Stimulated activated CD8-positive, alpha-beta memory T cell treated with anti-CD3 and anti-CD28 coated beads, Interleukin-4, amount 100 ng/mL, for 48 hours (primary cell): ENCODE results near the gene RB1.
"Not testable (repeated sequence)": the region's sequence is repeated elsewhere in the genome, so short reads cannot be mapped to it uniquely, and the experiment has no call there.

Source experiments
- DNase-seq: peaks from one replicate; pipeline ENCODE4 v3.0.0-alpha.2; 2020

RB1 gene

GRCh38 chr13:48355524-48355923 is 52.0 kb downstream of the RB1 start:
- not testable (repeated sequence) for DNase-seq

- DNase-seq: no peak
Measured at GRCh38 chr13:48356750-48357149, 53.2 kb downstream of the RB1 start.

GRCh38 chr13:48369988-48370387 is 66.4 kb downstream of the RB1 start:
- DNase-seq: no peak

- no peak for DNase-seq
Measured at GRCh38 chr13:48370815-48371214, 67.3 kb downstream of the RB1 start.

- no peak for DNase-seq
Measured at GRCh38 chr13:48377857-48378256, 74.3 kb downstream of the RB1 start.

- no peak for DNase-seq
Measured at GRCh38 chr13:48380581-48380980, 77.0 kb downstream of the RB1 start.

GRCh38 chr13:48383384-48383783 is 79.8 kb downstream of the RB1 start:
- no peak for DNase-seq

- no peak for DNase-seq
Measured at GRCh38 chr13:48386816-48387215, 83.3 kb downstream of the RB1 start.

GRCh38 chr13:48391257-48391656 is 87.7 kb downstream of the RB1 start:
- DNase-seq: no peak

- DNase-seq: no peak
Measured at GRCh38 chr13:48393030-48393697, 89.6 kb downstream of the RB1 start.

- no peak for DNase-seq
Measured at GRCh38 chr13:48393698-48394085, 90.1 kb downstream of the RB1 start.

- no peak for DNase-seq
Measured at GRCh38 chr13:48397744-48398143, 94.2 kb downstream of the RB1 start.

- DNase-seq: no peak
Measured at GRCh38 chr13:48398450-48399095, 95.0 kb downstream of the RB1 start.

GRCh38 chr13:48400090-48400694 is 96.6 kb downstream of the RB1 start:
- DNase-seq: no peak

GRCh38 chr13:48400850-48401291 is 97.3 kb downstream of the RB1 start:
- DNase-seq: no peak

- DNase-seq: no peak
Measured at GRCh38 chr13:48401480-48401879, 97.9 kb downstream of the RB1 start.

- DNase-seq: no peak
Measured at GRCh38 chr13:48402325-48402932, 98.9 kb downstream of the RB1 start.

- peak; percentile 40 for DNase-seq
Measured at GRCh38 chr13:48403151-48403631, 99.6 kb downstream of the RB1 start.

- no peak for DNase-seq
Measured at GRCh38 chr13:48403913-48404312, 100.4 kb downstream of the RB1 start.

- no peak for DNase-seq
Measured at GRCh38 chr13:48404952-48405351, 101.4 kb downstream of the RB1 start.

GRCh38 chr13:48405875-48406274 is 102.3 kb downstream of the RB1 start:
- DNase-seq: no peak

- no peak for DNase-seq
Measured at GRCh38 chr13:48410199-48410598, 106.6 kb downstream of the RB1 start.

- DNase-seq: no peak
Measured at GRCh38 chr13:48411147-48411794, 107.7 kb downstream of the RB1 start.
